ENCODE measurements around the gene TSPOAP1.

Gene TSPOAP1

DNA sequence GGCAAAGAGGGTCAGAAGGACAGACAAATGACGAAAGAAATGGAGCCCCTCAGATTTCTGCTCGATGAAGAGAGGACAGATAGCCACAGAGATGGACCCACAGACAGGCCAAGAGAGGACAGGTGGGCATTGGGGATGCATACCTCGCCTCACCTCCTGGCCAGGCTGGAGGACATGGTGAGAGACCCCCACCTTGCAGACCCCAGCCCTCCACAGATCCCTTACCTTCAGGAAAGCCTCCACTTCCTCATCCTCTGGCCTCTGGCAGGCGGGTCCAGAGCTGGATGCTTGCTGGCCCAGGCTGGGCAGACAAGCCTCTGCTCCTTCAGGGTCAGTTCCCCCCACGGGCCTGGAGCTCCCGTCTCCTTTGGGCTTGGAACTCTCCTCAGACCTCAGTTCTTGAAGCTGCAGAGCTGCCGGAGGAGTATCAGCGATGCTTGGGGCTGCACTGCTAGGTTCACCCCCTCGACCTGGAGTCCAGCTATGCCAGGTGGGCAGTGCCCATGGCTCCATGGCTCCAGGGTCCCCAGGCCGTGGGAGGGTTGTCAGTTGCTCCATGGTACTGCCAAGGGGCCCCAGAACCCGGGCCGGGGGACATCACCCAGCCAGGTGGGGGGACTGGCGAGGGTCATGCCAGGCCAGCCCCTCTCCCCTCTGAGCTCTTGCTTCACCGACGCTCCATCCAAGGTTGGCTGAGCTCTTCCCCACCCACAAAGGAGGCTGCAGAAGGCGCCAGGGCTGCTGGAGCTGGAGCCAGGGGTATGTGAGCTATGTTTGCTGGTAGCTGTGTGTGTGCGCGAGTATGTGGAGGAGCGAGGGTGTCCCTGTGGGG, 1.0 kb downstream of the TSPOAP1 start:
- peak overlapping the region; percentile 41 for H3K9ac ChIP-seq (ENCODE audit: low read length)

DNA sequence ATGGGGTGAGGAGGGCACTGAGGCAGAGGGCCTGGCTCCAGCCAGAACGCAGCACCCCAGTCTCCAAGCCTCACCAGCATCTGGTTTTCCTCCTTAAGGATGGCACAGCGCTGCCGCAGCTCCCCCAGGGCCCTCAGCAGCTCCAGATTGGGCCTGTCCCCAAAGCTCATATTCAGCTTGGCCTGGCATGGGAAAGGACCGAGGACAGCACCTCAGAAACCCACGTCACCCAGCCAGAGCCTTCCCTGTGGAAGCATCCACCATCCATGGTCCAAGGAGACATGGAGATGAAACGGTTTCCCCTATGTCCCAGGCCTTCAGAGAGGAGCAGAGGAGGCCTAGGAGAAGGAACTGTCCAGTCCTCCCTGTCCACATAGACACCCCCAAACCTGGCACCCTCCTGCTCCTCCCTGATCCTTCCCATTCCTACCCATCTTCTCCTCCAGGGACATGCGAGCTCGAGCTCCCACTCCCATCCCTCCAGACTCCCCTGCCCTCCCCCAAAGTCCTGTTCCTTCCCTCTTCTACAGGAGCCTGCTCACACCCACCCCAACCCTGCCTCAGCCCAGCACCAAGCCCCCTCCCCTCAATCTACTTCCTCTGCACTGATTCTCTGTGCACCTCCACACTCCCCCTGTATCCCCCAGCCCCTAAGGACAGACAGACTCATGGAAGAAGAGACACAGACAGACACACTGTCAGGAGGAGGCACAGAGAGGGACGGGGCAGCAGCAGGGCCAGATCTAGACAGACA, 1.8 kb downstream of the TSPOAP1 start:
- TF ChIP-seq EZH2phosphoT487 (conservative IDR thresholded peaks at IDR 0.05; ENCODE audit: low read length): no peak
- TF ChIP-seq, protein P1, sequence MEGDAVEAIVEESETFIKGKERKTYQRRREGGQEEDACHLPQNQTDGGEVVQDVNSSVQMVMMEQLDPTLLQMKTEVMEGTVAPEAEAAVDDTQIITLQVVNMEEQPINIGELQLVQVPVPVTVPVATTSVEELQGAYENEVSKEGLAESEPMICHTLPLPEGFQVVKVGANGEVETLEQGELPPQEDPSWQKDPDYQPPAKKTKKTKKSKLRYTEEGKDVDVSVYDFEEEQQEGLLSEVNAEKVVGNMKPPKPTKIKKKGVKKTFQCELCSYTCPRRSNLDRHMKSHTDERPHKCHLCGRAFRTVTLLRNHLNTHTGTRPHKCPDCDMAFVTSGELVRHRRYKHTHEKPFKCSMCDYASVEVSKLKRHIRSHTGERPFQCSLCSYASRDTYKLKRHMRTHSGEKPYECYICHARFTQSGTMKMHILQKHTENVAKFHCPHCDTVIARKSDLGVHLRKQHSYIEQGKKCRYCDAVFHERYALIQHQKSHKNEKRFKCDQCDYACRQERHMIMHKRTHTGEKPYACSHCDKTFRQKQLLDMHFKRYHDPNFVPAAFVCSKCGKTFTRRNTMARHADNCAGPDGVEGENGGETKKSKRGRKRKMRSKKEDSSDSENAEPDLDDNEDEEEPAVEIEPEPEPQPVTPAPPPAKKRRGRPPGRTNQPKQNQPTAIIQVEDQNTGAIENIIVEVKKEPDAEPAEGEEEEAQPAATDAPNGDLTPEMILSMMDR (IDR thresholded peaks at IDR 0.05; ENCODE audit: insufficient read depth, low read length, poor library complexity, severe bottlenecking): no peak

More for the DNA sequence above, 1.0 kb downstream of the TSPOAP1 start:
- H3K9me3 ChIP-seq (ENCODE audit: insufficient read depth, low read length): no peaks in the 10 kb centered on the region
- H2AFZ ChIP-seq (ENCODE audit: low read depth, low read length, severe bottlenecking): no peak overlapping the region
- H3F3A ChIP-seq (ENCODE audit: insufficient read depth): peaks cover 53% of the 10 kb centered on the region
- H3K9me2 ChIP-seq (replicated peaks; ENCODE audit: insufficient read depth, low read length): no peaks in the 10 kb centered on the region
- no peak overlapping the region for H3K4me2 ChIP-seq (ENCODE audit: low read depth, low read length, poor library complexity, severe bottlenecking)
- H3K4me3 ChIP-seq (ENCODE audit: insufficient read depth, low read length, poor library complexity, severe bottlenecking): no peak overlapping the region
- peak overlapping the region; percentile 97 for H3K27ac ChIP-seq (ENCODE audit: low read depth, low read length)
- H3K36me3 ChIP-seq (ENCODE audit: low read length): peaks cover 20% of the 10 kb centered on the region
- peaks cover 17% of the 10 kb centered on the region for H3K79me2 ChIP-seq (ENCODE audit: insufficient read depth, low read length)
- no peaks in the 10 kb centered on the region for H3K27me3 ChIP-seq (ENCODE audit: low read length)
- no peaks in the 10 kb centered on the region for H4K20me1 ChIP-seq (ENCODE audit: low read depth, low read length)
- TF ChIP-seq EZH2phosphoT487 (conservative IDR thresholded peaks at IDR 0.05; ENCODE audit: low read length): no peak
- TF ChIP-seq, protein P1 (IDR thresholded peaks at IDR 0.05; ENCODE audit: insufficient read depth, low read length, poor library complexity, severe bottlenecking): no peak

GRCh38 chr17:58325976-58326468, 2.6 kb downstream of the TSPOAP1 start:
- peaks cover 40% of the 10 kb centered on the region for H3F3A ChIP-seq (ENCODE audit: insufficient read depth)
- H3K27ac ChIP-seq (ENCODE audit: low read depth, low read length): no peak overlapping the region
- H3K79me2 ChIP-seq (ENCODE audit: insufficient read depth, low read length): peaks cover 4% of the 10 kb centered on the region; the same call in 1 of the 2 replicates
- H3K9me2 ChIP-seq (replicated peaks; ENCODE audit: insufficient read depth, low read length): no peaks in the 10 kb centered on the region
- H3K9me3 ChIP-seq (ENCODE audit: insufficient read depth, low read length): no peaks in the 10 kb centered on the region
- no peaks in the 10 kb centered on the region for H4K20me1 ChIP-seq (ENCODE audit: low read depth, low read length)
- TF ChIP-seq, protein P1 (IDR thresholded peaks at IDR 0.05; ENCODE audit: insufficient read depth, low read length, poor library complexity, severe bottlenecking): no peak
- no peak for TF ChIP-seq EZH2phosphoT487 (conservative IDR thresholded peaks at IDR 0.05; ENCODE audit: low read length)
- no peak overlapping the region for H3K4me3 ChIP-seq (ENCODE audit: insufficient read depth, low read length, poor library complexity, severe bottlenecking)
- peaks cover 8% of the 10 kb centered on the region for H3K36me3 ChIP-seq (ENCODE audit: low read length)
- H3K9ac ChIP-seq (ENCODE audit: low read length): no peak overlapping the region
- H2AFZ ChIP-seq (ENCODE audit: low read depth, low read length, severe bottlenecking): no peak overlapping the region
- H3K4me2 ChIP-seq (ENCODE audit: low read depth, low read length, poor library complexity, severe bottlenecking): no peak overlapping the region
- H3K27me3 ChIP-seq (ENCODE audit: low read length): no peaks in the 10 kb centered on the region

More for the DNA sequence above, 1.8 kb downstream of the TSPOAP1 start:
- Histone ChIP-seq H3K27ac (ENCODE audit: low read depth, low read length) (no peak overlapping the region), H3K9me2 (replicated peaks; ENCODE audit: insufficient read depth, low read length) (no peaks in the 10 kb centered on the region), H2AFZ (ENCODE audit: low read depth, low read length, severe bottlenecking) (no peak overlapping the region), H3K9me3 (ENCODE audit: insufficient read depth, low read length) (no peaks in the 10 kb centered on the region), H3K36me3 (ENCODE audit: low read length) (peaks cover 15% of the 10 kb centered on the region), H3K9ac (ENCODE audit: low read length) (no peak overlapping the region), H3K4me3 (ENCODE audit: insufficient read depth, low read length, poor library complexity, severe bottlenecking) (no peak overlapping the region), H3F3A (ENCODE audit: insufficient read depth) (peaks cover 48% of the 10 kb centered on the region), H3K4me2 (ENCODE audit: low read depth, low read length, poor library complexity, severe bottlenecking) (no peak overlapping the region), H3K27me3 (ENCODE audit: low read length) (no peaks in the 10 kb centered on the region), H3K79me2 (ENCODE audit: insufficient read depth, low read length) (peaks cover 12% of the 10 kb centered on the region), H4K20me1 (ENCODE audit: low read depth, low read length) (no peaks in the 10 kb centered on the region)
